GM19193 (cell line): ENCODE data around the gene DGKI.

Experiments used
- POLR2A ChIP-seq: IDR thresholded peaks from 4 replicates; pipeline ENCODE4 v1.6.1; 2011; ENCODE audit not compliant: insufficient read depth, insufficient read length; ENCODE audit errors: extremely low read depth

DGKI gene

DNA sequence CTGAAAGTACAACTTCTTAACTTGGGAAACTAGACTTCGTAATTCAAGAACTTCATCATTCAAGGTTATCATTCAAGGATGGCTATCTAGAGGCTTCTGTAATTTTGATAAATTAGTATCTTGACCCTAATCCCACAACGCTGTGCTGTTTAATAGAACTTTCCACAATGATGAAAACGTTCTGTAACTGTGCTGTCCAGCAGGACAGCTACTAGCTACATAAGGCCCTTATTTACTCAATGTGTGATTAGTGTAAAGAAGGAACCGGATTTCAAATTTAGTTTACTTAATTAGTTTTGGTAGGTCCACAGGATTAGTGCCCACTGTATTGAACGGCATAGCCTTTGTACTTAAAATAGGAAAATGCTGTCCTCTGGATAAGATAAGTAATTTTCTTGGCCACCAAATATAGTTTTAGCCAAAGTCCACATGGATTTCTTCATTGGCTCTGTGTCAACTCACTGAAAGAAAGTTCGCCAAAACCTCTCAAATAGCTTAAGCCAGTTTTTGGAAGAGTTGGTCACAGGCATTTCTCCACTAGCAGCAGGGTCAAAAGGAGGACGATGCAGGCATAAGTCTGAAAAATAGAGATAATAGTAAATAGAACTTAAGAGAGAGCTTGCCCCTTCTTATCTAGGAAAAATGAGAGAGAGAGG, 17.3 kb downstream of the DGKI start:
- no peak for TF ChIP-seq POLR2A

DNA sequence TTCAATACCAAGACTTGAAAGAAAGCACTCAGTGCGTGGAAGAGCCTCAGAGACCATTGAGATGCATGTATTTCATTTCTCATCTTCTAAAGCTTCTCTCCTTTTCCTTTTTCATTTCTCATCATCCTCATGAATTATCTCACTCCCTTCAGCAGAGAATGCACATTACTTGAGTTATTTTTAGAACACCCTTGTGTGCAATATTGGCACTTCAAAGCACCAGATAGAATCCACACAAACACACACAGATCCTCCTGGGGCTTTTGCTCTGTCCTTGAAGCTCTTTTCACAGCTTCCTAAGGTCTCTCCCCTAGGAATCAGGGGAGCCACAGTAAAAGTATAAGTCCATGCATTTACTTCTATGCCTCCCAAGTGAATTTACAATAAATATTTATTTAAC, 18.3 kb downstream of the DGKI start:
- TF ChIP-seq POLR2A, result no peak

DNA sequence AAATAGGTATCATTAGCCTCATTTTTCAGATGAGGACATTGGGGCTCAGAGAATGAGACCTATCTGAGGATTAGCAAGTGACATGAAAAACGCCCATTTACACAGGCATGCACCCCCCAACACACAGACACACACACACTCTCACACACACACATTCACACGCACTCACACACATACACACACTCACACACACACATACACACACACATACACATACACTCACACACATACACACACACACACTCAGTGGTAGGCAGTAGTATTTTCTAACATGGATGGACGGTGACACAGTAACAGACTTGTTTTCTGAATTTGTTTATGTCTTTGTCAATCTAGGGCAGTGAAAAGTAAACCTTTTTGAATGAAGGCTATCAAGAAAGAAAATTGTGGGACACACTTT, 21.3 kb downstream of the DGKI start:
- no peak for TF ChIP-seq POLR2A

DNA sequence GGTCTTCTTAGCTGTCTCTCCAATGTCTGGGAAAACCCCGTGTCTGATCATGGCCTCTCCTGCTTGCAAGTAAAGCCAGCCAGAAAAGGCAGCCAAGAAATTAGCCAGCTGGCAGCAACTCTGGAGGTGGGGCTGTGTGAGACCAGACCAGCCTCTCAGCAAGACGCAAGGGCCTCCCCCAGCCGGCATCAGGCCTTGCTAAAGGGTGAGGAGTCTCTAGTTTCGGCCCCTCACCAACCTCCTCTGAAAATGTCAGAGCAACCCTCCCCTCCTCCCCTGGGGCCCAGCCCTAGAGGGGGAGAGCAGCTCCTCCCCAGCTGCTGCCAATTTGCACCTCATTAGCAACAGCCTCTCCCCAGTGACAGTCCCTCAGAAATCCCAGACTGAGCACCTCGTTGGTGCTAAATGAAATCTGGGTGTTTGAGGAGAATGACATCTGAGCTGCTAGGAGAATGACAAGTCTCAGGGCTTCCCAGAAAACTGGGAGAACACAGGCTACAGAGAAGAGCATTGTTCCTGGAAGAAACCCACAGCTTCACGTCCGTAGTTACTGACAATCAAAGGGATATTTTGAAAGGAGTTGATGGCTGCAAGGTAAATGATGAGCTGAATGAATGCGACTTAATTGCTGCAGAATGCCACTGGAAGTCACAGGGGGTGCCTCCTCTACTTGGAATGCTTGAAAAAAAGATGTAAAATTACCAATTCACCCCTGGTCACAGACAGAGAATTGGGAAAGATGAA, 25.9 kb downstream of the DGKI start:
- TF ChIP-seq POLR2A, result no peak

DNA sequence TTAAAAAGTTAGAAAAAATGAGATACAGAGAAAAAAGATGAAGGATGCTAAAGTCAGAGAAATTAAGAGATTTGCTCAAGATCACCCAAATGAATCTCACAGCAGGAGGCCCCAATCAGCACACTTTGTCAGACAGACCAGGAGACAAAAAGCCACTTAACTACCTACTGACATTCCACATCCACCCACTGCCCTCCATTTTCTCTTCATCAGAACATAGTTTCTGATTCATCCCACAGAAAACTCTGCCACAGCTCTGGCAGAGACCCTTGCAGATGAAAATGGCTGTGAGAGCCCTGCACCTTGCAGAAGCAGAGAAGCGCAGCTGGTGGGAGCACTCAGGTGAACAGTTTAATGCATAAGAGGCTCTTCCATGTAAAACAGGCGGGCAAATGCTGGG, 26.6 kb downstream of the DGKI start:
- TF ChIP-seq POLR2A, result no peak

DNA sequence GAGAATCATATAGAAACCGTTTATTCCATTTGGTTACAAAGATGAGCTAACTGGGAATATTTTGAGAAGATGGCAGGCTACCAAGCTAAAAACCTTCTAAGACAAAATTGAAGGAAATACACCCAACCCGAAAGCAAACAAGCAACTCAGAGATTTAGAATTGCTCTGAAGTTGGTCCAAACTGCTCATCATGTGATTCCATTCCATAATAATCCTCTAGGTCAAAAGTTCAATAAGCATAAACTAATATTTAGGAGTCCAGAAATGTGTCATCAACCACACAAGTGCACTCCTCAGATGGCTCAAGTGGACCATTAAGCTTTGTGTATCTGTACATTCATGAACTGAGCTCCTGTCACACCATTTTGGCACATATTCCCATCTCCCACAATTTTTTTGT, 28.7 kb downstream of the DGKI start:
- no peak for TF ChIP-seq POLR2A

DNA sequence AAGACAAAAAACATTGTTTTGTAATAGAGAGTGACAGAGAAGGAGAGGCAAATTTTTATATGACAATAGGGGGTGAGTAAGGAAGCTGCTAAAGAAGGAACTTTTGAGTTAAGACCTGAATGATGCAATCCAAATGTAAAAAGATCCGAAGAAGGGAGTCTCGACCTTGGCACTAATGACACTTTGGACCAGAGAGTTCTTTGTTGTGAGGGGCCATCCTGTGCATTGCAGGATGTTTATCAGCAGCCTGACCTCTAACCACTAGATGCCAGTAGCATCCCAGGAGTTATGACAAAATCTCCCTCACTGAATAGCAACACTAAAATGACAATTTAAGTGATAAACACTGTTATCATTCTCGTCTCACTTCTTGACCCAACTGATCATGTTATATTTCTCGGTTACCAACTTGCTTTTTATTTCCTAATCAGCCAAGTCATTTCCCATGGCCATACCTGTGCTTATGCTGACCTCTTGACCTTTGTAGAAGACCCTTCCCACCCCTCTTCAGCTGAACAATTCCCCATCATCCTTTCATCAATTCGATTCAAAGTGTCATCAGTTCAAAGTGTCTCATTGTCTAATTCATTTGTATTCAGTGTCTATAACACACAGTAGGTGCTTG, 30.0 kb downstream of the DGKI start:
- TF ChIP-seq POLR2A, result no peak

DNA sequence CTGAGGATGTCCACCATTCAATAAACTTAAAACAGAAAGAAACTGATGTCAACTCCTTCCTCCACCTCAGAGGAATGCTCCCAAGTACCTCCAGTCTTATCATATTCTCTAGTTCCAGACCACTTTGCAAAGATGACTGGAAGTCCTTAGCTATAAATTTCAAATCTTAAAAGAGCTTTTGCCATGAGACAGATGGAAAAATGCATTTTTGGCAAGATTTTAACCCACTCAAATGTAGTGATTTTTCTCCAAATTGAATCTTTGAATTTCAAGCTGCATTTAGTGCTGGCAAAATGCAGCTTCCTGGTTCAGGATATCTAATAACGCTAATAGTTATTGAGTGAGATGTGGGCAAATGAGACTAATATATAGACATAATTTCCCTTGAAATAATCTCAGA, 33.2 kb downstream of the DGKI start:
- TF ChIP-seq POLR2A, result no peak

DNA sequence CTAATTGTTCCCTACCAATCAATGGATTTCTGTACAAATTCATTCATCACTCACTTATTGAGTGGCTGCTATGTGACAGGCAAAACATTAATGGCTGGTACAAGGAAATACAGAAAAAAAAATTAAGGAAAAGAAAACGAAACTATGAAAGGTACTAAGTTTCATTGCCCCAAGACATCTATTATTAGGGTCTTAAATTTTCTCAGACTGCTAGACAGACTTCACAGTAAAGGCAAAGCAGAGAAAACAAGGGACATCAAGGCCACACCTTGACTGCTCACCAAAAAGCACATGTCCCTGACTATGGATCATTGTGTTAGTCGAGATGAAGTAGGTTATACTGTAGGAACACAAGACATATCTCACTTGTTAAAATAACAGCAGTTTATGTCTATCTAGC, 36.5 kb downstream of the DGKI start:
- TF ChIP-seq POLR2A, result no peak

DNA sequence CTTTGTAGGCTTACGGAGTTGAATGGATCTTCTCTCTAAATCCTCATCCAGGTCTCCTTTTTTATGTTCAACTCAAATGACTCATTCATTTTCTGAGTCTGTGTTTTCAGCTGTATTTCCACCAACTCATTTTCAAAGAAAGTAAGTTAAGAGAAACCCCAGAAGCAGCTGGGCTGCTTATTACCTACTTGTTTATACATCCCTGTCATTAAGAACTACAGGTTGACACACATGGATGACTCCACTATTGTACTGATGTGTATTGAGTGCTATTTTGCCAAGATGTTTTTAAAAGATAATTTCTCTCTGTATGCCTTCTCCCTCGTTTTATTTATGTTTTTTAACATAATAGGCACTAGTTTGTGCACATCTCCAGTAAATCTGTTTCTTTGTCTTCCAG, 41.9 kb downstream of the DGKI start:
- TF ChIP-seq POLR2A, result no peak

DNA sequence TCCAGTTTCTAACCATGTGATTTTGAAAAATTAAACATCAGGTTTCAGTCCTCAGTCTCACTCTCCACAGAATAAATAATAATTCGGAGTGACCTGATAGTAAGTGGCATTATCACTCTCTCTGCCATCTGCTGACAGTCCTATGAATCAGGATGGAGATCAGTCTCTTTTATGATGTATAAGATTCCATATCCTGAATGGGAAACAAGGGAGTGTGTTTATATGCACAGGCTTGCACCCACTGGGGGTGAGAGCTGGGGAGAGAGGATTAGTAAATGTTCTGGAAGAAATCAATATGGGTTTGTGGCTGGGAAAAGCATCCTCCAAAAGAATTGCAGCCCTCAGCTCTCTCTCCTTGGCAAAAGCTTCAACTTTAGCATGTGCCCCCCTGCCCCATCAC, 45.3 kb downstream of the DGKI start:
- TF ChIP-seq POLR2A, result no peak

DNA sequence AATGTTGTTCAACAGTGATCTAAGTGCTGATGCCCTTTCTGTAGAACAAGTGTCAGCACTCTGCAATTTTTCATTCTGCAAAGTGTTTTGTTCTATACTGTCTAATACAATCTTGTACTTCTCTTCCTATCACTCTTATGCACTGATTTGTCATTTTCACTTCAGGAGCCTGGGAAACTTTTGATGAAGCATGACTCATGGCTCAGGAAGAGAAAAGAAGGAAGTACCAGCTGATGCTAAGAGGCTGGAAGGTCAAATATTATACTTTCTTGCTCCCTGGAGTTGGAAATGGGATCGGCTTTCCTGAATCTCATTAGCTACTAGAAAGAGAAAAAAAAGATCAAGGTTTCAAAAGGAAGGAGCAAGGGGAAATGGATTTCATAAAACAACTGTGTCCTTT, 45.8 kb downstream of the DGKI start:
- no peak for TF ChIP-seq POLR2A

DNA sequence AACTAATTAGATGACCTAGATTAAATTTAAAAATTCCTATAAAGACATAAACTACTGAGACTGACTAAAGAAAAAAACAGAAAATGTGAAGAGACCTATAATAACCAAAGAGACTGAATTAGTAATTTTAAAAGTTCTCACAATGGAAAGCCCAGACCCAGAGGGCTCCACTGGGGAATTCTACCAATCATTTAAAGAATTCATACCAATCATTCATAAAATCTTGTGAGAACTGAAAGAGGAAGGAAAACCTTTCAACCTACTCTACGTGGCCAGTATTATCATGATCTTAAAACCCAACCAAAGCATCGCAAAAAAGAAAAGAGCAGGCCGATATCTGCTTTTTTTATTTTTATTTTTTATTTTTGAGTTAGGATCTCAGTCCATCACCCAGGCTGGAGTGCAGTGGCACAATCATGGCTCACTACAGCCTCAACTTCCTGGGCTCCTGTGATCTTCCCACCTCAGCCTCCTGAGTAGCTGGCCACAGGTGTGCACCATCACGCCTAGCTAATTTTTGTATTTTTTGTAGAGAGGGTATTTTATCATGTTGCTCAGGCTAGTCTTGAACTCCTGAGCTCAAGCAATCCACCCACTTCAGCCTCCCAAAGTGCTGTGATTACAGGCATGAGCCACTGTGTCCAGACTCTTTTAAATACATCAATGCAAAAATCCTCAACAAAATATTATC, 48.6 kb downstream of the DGKI start:
- TF ChIP-seq POLR2A, result no peak

DNA sequence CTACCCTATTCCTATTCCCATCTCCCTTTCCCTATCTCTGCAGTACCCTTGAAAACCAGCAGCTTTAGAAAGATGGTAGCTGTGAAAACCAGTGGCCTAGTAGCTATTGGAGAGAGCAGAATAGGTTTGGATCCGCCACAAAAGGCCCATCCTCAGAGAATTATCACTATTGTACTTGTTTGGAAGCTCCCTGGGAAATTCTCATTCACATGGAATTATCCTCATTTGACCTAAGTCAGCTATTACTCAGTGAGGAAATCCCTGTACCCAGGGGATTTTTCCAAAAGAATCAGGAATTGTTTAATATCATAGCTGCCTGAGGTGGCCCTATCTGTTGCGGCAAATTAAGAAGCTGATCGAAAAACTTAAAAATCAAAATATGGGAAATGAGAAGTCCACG, 51.6 kb downstream of the DGKI start:
- no peak for TF ChIP-seq POLR2A

DNA sequence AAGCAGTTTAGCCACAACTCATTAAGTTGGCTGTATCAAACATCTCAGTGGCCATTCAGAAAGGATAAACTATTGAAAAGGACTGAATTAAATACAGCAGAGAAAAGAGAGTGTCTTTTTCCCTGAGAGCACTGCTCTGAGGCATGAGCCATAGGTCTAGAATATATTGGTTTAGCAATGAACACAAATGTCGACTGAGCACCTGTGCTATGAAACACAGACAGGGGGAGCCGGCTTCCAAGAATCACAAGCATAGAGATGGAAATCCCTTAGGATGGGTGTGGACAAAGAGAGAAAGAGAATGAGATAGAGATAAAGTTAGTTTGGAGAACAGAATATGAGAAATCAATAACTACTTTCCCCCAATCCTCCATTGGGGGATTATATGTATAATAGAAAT, 54.8 kb downstream of the DGKI start:
- TF ChIP-seq POLR2A, result no peak

DNA sequence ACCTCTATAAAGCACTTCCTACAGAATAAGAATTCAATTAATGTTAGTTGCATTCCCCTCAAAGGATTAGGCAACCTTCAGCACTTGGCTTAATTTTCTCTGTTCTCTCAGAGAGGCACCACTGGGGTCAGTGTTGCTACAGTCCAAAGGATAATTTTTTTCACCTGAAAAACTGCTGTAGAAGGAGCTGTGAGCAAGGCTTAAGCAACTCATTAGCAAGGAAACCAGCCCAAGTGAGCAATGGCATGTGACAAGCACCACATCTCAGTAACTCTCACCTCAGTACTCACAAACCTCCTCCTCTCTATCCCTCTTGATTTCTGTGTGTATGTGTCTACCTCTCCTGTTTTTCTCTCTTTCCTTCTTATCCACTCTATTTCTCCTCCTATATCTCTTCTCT, 55.9 kb downstream of the DGKI start:
- TF ChIP-seq POLR2A, result no peak

DNA sequence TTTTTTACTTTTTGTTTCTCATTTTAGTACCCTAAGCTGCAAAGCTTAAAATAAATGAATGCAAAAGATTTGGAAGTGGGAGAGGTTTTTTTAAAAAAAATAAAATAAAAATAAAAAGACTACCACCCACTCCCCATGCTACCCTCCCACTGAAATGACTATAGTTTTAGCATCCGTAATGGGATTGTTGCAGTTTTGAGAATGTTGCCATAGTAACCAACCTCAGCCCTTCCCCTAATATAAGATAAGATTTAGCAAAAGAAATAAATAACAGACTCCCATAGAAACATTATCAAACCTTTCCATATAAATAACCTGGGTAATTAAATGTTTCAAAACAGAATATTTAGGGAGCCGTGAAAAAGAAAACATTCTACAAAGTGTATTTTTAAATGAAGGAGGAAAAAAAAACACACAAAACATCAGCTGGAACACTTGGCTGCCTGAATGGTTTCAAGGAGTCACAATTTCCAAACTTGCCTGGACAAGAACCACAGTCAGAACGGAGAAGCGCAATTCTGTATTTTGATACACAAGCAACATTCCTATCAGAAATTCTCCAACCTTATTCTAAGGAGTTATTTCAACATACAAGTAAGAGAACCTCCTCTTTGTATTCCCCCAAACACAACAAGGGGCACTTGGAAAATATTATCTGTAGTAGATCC, 57.4 kb downstream of the DGKI start:
- no peak for TF ChIP-seq POLR2A
